Measurements from ENCODE around the gene SHCBP1.

The SHCBP1 gene

DNA sequence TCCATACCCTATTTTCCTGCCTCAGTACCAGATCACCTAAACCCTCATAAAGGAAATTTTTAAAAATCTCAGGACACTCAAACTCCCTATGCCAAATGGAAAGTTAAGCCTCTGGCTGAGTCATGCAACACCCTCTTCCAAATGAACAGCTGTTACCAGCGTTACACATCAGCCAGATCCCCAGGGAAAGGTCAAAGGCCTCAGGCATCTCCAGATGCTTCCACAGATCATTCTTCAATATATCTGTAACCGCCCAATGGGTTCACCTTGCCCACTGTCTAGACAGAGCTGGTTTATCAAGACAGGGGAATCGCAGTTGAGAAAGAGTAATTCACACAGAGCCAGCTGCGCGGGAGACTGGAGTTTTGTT lies 29.1 kb upstream of the SHCBP1 start:
- Histone ChIP-seq H3K27me3 (ENCODE audit: control insufficient read depth, insufficient read depth, low read length) (no peaks in the 10 kb centered on the region), H3K4me1 (no peaks in the 10 kb centered on the region), H3K27ac (no peak overlapping the region), H3K9me3 (ENCODE audit: control insufficient read depth, low read length) (no peaks in the 10 kb centered on the region), H3K4me2 (ENCODE audit: low read length) (no peak overlapping the region), H3K79me2 (no peaks in the 10 kb centered on the region), H3K4me3 (ENCODE audit: low read depth, low read length) (no peak overlapping the region), H3K9ac (no peak overlapping the region), H3K36me3 (ENCODE audit: control insufficient read depth, insufficient read depth, low read length) (no peaks in the 10 kb centered on the region), H2AFZ (no peak overlapping the region)
- TF ChIP-seq, protein P1, sequence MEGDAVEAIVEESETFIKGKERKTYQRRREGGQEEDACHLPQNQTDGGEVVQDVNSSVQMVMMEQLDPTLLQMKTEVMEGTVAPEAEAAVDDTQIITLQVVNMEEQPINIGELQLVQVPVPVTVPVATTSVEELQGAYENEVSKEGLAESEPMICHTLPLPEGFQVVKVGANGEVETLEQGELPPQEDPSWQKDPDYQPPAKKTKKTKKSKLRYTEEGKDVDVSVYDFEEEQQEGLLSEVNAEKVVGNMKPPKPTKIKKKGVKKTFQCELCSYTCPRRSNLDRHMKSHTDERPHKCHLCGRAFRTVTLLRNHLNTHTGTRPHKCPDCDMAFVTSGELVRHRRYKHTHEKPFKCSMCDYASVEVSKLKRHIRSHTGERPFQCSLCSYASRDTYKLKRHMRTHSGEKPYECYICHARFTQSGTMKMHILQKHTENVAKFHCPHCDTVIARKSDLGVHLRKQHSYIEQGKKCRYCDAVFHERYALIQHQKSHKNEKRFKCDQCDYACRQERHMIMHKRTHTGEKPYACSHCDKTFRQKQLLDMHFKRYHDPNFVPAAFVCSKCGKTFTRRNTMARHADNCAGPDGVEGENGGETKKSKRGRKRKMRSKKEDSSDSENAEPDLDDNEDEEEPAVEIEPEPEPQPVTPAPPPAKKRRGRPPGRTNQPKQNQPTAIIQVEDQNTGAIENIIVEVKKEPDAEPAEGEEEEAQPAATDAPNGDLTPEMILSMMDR (IDR thresholded peaks at IDR 0.05): no peak

DNA sequence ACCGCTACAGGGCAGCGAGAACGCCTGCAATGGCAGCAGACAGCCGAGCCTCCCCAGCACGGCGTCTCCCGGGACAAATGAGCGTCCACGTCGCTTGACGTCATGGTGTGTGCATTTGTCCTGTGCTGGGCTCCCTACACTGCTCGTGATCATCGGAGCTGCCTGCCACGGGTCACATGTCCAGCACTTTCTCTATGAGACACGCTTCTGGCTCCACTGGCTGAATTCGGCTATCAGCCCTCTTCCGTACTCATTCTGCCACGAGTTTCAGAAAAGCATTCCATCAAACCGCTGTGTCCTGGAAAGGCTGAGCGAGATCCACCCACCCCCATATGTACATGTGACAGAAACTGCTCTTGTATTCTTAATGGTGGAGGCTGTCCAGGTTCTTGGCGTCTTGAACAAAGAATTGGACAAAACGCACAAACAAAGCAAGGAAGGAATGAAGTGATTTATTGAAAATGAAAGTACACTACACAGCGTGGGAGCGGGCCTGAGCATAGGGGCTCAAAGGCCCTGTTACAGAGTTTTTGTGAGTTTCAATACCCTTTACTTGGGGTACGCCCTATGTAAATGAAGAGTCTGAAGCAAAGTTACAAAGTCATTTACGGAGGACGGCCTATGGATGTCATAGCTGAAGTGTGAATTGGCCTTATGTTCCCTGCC lies 28.5 kb upstream of the SHCBP1 start:
- no peak overlapping the region for H3K4me3 ChIP-seq (ENCODE audit: low read depth, low read length)
- TF ChIP-seq, protein P1 (IDR thresholded peaks at IDR 0.05): no peak

DNA sequence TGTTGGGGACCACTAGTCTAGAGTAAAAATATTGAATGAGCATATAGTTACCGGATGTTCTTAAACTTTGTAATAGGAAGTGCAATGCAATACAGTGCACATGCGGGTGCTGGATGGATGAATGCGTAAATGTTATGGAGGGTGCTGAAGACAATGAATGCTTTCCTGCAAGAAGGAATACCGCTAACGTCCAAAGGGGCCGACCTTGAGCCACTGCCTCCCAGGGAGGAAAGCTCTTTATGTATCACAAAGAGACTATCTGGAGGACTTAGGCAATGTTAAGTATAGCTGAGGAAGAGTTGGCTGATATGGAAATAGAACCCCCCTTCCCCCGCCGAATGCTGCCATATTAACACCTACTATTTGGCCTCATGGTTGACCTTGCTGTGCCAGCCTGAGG lies 27.5 kb upstream of the SHCBP1 start:
- Histone ChIP-seq H3K79me2 (no peaks in the 10 kb centered on the region), H3K4me1 (no peaks in the 10 kb centered on the region), H3K36me3 (ENCODE audit: control insufficient read depth, insufficient read depth, low read length) (no peaks in the 10 kb centered on the region), H3K27me3 (ENCODE audit: control insufficient read depth, insufficient read depth, low read length) (no peaks in the 10 kb centered on the region), H2AFZ (no peak overlapping the region), H3K4me3 (ENCODE audit: low read depth, low read length) (no peak overlapping the region), H3K27ac (no peak overlapping the region), H3K4me2 (ENCODE audit: low read length) (no peak overlapping the region), H3K9me3 (ENCODE audit: control insufficient read depth, low read length) (no peaks in the 10 kb centered on the region), H3K9ac (no peak overlapping the region)
- TF ChIP-seq, protein P1 (IDR thresholded peaks at IDR 0.05): no peak

More for the DNA sequence above, 28.5 kb upstream of the SHCBP1 start:
- Histone ChIP-seq H3K36me3 (ENCODE audit: control insufficient read depth, insufficient read depth, low read length) (no peaks in the 10 kb centered on the region), H2AFZ (no peak overlapping the region), H3K9ac (no peak overlapping the region), H3K27ac (no peak overlapping the region), H3K27me3 (ENCODE audit: control insufficient read depth, insufficient read depth, low read length) (no peaks in the 10 kb centered on the region), H3K9me3 (ENCODE audit: control insufficient read depth, low read length) (no peaks in the 10 kb centered on the region), H3K79me2 (no peaks in the 10 kb centered on the region), H3K4me1 (no peaks in the 10 kb centered on the region), H3K4me2 (ENCODE audit: low read length) (no peak overlapping the region)

DNA sequence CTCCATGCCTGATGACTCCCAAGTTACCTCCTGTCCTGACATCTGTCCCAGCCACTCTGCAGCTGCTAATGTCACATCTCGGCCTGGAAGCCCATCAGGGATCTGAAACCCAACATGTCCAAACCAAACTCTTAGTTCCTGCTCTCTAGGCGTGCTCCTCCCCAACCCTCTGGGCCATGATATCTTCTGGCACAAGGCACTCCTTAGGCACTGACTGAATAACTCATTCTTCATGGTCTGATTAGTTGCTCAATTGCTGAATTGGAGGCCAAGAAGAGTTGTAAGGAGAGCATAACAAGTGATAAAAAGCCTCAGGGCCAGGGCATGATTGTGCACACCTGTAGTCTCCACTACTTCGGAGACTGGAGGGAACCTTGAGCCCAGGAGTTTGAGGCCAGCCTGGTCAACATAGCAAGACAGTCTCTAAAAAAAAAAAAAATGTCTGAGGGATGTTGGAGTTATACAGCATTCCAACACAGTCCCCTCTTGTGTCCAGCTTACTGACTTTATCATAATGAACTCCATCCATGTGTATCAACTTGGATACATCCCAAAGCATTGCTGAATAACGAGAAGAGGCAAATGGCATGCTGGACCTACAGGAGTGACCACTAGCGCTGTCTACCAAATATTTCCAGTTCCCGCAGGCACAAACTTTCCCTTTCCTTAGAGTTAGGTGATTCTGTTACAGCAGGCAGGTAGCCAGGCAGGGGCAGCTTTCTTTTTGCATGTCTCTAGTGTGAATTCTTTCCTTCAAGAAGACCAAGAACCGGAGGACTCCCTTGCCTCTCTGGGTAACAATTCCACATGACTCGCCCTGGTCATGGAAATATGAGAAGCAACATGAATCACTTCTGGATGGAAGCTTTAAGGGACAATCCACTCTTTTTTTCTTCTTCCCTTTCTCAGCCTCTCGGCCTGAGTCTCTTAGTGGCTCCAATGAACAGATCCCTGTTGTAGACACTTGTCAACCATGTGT lies 18.1 kb upstream of the SHCBP1 start:
- no peak overlapping the region for H3K4me2 ChIP-seq (ENCODE audit: low read length)
- TF ChIP-seq, protein P1 (IDR thresholded peaks at IDR 0.05): no peak

More for the DNA sequence above, 18.1 kb upstream of the SHCBP1 start:
- H2AFZ ChIP-seq: no peak overlapping the region
- no peaks in the 10 kb centered on the region for H3K36me3 ChIP-seq (ENCODE audit: control insufficient read depth, insufficient read depth, low read length)
- H3K27ac ChIP-seq: no peak overlapping the region
- no peaks in the 10 kb centered on the region for H3K4me1 ChIP-seq
- H3K79me2 ChIP-seq: no peaks in the 10 kb centered on the region
- no peak overlapping the region for H3K9ac ChIP-seq
- H3K9me3 ChIP-seq (ENCODE audit: control insufficient read depth, low read length): no peaks in the 10 kb centered on the region
- H3K4me3 ChIP-seq (ENCODE audit: low read depth, low read length): no peak overlapping the region
- H3K27me3 ChIP-seq (ENCODE audit: control insufficient read depth, insufficient read depth, low read length): no peaks in the 10 kb centered on the region

Measured in parathyroid adenoma (tissue), 2 donors.